HG02981 (cell line): ENCODE measurements around the gene CTNNBL1.
"Not testable (repeated sequence)": the region's sequence is repeated elsewhere in the genome, so short reads cannot be mapped to it uniquely, and the experiment has no call there.

Experiments used
- ATAC-seq: cut with Tn5 transposase; IDR thresholded peaks from one replicate; pipeline ENCODE4 v1.9.1; 2021; ENCODE audit warnings: mild to moderate bottlenecking, moderate library complexity; ENCODE audit not compliant: unreplicated experiment

The CTNNBL1 gene

DNA sequence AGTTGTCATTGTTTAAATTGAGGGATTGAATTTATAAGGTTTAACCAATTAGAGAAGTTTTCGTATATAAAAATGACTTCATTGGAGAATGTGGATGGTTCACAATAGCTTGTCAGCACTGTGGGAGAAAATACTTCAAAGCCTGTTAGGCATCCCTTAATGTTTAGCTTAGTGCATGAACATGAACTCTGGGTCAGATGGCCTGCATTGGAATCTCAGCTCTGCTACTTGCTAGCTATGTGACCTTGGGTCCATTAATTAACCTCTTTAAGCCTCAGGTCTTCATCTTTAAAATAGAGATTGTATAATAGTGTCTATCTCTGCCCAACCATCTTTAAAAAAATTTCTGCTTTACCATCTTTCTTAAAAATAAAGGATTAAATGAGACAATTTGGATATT is 11.1 kb downstream of the CTNNBL1 start:
- ATAC-seq, result no peak

DNA sequence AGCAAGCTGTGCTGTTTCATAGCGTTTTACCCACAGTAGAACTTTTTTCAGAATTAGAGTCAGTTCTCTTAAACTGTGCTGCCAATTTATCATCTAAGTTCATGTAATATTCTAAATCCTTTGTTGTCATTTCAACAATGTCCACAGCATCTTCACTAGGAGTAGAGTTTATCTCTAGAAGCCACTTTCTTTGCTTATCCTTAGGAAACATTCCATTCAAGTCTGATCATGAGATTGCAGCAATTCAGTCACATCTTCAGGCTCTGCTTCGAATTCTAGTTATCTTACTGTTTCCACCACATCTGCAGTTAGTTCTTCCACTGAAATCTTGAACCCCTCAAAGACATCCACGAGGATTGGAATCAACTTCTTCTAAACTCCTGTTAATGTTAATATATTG is 12.5 kb downstream of the CTNNBL1 start:
- no peak for ATAC-seq

DNA sequence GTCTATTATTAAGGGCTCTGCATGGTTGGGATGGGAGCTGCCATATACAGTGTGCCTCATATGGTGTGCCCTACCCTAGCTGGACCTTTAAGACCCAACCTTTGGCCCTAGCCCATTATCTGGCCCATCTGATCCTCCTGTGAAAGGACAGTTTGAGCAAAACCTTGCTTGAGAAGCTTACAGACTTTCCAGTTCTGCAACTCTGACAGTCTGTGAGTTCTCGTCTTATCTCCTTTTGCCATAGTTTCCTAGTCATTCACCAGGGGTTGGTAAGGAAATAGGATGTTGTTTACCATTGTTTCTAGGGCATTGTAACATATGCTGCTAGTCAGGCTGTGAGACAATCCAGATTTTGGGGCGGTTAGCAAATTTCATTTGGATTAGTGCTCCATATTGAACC is 17.2 kb downstream of the CTNNBL1 start:
- no peak for ATAC-seq

DNA sequence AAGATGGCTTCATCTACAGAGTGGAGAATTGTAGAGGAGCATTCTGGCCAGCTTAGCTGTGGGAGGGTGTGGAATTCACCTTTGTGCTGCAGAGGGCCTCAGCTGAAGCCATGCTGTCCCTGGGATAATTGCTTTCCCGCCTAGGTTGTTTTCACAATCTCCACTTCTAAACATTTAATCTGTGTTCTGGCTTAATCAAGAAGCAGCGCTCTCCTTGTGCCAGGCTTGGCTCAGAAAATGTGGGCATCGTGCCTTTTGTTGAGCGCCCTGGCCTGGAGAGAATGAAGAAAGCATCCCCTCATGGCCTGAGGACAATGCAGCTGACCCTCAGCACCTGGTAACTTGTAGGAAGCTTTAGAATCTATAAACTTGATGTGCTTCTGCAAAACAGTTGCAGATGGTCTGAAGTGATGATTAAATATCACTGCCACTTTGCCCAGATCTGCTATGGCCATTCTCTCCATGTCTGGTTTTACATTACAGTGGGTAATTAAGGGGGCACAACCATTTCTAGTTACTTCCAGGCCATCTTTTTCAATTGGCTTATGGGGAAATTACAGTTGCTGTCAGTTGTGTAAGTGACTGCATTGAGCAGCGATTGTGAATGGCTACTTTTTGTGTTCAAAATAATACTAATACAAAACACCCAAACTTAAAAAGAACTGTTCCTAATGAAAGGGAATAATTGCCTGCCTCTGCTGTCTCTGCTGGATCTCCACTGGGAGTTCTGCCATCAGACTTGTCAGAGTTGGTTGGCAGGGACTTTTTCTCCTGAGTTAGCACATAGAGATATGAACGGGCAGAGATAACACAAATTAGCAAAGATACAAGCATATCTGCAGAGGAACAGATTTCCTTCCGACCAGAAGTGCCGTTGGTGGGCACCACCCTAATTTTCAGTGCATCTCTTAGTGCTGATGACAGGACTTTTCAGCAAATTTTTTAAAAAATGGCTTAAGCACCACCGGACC is 18.4 kb downstream of the CTNNBL1 start:
- no peak for ATAC-seq

DNA sequence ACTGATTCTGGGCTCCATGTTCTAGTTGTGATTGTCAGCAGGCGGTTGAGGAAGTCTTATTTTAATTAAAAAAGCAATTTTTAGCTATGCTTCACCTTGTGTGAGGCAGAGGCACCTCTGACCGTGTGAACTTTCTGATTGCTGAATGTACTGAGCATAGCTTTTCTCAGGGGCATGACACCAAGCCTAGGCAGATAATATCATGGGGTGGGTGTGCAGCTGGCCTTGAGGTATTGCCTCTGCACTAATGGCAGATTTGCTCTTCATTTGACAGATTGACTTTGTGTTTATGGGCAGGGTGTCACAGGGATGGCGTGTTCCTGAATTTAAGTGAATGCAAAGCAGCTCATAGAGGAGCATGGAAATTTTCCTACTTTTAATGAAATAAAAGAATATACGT is 19.6 kb downstream of the CTNNBL1 start:
- ATAC-seq, result no peak

DNA sequence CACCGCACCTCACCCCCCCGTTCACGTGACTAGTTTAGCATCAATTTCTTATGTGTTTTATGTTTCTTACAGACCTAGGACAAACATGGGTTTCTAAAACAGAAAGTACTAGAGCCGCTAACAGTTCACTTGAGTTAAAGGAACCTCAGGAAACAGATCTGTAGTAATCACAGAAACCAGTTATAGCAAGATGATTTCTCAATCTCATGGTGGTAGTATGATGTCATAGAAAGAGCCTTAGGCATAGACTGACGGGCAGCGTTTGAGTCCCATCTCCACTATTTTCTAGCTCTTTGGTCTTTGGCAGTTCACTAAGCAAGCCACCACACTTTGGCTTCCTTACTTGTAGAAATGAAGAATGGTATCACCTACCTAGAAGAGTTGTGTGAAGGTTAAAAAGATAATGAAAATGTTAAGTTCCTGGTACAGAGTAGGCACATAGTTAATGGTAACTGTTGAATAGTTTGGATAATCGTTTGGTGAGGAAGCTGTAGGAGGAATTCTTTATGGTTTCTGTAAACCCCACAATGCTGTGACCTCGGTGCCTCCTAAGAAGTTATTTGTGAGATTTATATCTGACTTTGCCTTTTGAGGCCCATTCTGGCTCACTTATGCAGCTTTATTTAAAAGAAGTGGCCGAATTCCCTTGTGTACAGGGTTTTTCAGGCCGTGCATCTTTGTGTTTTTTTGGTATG is 21.3 kb downstream of the CTNNBL1 start:
- no peak for ATAC-seq

DNA sequence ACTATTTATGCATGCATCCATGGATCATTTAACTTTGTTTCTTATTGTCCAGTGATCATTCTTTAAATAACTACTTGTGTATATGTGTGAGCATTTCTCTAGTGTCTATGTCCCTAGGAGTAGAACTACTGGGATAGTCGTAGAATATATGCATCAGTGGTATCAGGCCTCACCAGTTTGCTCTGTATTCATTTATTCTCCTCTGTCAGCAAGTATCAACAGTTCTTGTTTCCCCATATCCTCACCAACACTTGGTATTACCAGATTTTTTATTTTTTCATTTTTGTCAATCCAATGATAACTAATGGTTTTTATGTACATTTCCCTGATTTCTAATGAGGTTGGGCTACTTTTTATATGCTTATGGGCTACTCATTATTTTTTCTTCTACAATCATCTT is 27.9 kb downstream of the CTNNBL1 start:
- no peak for ATAC-seq

DNA sequence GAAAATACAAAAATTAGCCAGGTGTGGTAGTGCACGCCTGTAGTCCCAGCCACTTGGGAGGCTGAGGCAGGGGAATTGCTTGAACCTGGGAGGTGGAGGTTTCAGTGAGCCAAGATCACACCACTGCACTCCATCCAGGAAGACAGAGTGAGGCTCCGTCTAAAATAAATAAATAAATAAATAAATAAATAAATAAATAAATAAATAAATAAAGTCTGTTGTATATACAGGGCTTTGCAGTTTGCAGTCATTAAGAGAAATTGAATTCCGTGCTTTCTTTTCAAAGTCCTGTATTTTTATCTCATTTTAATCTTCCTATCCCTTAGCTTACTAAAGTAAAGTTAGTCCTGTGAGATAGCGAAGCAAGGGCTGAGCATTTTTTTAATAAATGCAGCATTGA is 28.5 kb downstream of the CTNNBL1 start:
- ATAC-seq, result not testable (repeated sequence)

DNA sequence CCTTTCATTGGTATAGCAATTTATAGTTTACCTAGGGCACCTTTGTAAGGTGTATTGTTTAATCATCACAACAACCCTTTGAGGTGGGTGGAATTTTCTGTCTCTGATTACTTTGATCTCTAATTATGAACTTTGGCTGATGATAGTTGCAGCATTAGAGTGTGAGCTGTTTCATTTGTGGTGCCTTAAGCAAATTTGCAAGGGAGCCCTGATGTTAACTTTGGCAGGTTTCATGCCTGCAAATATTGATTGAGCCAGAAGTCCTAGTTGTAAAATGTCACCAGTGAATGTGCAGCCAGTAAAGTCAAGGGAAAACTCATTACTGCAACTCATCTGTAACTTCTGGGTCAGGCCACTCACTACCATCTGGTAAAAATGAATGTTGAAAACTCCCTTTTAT is 29.8 kb downstream of the CTNNBL1 start:
- ATAC-seq, result no peak

DNA sequence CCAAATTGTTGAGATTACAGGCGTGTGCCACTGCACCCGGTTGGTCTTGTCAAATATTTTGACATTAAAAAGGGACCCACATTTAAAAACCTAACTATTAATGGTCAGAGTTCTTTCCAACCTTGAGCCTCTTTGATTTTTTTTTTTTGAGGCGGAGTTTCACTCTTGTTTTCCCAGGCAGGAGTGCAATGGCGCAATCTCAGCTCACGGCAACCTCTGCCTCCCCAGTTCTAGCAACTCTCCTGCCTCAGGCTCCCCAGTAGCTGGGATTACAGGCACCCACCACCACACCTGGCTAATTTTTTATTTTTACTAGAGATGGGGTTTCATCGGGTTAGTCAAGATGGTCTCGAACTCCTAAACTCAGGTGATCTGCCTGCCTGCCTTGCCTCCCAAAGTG is 31.3 kb downstream of the CTNNBL1 start:
- no peak for ATAC-seq

DNA sequence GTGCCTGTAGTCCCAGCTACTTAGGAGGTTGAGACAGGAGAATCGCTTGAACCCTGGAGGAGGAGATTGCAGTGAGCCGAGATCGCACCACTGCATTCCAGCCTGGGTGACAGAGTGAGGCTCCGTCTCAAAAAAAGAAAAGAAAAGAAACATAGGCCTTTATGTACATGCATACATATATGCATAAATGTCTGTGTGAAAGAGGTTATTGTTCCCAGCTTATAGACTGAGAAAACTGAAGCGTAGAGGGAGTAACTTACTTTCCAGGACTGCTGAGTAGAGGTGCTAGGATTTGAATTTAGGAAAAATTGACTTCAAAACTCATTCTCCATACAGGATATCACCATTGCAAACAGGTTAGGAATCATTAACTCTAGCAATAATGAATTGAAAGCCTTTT is 32.0 kb downstream of the CTNNBL1 start:
- no peak for ATAC-seq

DNA sequence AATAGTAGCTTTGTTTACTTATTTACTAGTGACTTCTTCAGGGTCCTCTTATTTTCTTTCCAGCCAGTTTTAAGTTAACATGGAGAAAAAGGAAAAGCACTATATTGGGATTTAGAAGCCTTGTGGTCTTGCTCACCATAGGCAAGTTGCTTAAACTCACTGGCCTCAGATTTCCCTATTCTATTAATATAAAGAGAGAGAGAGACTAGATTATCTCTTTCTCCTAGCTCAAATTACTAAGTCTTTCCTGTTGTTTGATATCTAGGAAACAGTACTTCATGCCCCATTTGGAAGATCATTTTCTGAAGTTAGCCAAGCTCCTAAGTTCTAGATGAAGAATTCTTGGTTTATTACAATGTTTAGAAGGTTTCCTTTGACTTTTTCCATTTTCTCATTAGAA is 32.5 kb downstream of the CTNNBL1 start:
- ATAC-seq, result no peak

DNA sequence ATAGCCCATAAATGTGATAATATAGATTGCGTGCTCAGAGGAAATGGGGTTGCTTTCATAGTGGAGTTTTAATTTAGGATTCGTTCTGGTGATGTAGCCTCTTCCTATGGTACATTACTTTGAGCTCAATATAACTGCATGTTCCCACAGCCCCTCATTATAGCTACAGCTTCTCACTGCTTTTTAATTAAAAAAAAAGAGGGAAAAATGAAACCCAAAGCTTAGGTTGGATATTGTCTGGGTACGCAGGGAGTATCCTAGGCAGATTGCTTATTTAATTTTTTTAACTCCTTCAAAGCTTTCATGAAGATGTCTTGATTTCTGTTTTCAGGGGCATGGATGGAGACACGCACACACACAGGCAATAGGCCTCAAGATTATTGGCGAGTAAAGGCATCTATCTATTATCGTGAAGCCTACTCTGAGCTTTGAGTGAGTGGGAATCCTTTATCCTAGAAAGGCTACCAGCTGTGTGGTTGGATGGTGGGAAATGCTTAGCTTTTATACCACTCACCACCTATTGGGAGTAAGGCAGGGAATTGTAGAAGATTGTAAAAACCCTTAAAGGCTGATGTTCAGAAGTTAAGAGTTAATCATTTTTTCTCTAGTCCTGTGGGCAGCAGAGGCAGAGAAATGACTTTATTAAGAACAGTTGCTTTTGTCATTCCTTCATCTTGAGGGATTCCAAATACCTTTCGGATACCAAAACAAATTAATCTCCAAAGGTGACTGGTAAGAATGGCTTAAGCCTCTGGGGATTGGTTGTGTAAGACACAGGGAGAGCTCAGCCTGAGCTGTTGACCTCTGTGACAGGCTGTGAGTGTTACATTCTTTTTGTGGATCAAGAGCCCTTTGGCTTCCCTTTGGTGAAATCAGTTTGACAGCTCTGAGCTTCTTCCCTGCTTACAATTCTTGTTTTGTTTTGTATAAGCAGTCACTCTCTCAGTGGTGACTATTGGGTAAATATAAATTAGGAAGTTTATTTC is 33.4 kb downstream of the CTNNBL1 start:
- no peak for ATAC-seq

DNA sequence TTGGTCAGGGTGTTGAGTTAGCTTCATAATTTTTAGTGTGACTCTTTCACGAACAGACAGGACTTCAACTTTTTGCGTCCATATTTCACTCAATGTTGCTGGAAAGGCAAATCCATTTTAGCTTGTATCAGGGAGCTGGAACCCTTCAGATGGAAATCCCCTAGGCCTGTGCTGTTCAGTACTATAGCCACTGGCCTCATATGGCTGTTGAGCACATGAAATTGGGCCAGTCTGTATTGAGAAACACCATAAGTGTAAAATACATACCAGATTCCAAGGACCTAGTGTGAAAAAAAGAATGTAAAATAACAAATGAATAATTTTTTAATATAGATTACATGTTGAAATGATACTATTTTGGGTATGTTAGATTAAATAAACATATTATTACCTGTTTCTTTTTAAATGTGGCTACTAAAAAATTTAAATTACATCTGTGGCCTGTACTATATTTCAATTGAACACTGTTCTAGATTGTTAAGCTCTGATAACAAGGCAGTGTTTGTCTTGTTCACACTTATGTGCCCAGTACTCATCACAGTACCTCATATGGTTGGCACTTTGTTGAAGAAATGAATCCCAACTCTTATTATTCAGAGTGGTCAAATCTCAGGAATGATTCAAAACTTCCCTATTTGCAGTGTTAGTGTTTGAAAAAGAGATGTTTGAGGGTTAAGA is 34.3 kb downstream of the CTNNBL1 start:
- ATAC-seq, result no peak

DNA sequence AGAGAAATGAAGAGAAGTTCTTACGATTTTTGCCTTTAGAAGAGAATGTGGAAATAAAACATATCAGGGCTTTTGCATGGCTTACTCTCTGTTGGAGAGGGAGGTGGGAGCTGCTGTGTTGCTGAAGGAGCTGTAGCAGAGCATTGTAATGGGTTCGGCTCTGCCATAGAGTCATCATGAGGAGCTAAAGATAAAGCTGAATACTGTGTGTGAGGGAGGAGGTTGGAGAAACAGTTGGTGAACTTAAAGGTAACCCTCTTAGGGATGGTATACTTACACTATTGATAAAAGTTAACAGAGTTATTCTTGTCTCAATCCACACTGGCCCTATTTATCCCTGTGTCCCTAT is 34.8 kb downstream of the CTNNBL1 start:
- ATAC-seq, result no peak

DNA sequence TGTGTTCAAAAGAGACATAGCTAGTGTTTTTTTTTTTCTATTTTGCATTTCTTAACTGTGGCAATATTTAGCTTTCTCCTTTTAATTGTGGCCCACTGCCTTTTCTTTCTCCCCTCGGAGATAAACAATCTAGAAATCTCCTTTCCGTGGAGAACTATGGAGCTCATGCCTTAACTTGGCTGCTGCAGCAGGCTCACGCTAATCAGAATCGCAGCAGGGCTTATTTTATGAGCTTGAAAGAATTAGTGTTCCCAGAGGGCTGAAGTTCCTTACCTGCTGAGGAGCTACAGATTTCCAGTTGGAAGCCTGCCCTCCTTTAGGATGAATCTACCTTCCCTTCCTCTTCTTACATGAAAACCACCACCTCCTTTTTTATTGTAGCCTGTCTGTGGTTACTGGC is 35.6 kb downstream of the CTNNBL1 start:
- ATAC-seq, result no peak

DNA sequence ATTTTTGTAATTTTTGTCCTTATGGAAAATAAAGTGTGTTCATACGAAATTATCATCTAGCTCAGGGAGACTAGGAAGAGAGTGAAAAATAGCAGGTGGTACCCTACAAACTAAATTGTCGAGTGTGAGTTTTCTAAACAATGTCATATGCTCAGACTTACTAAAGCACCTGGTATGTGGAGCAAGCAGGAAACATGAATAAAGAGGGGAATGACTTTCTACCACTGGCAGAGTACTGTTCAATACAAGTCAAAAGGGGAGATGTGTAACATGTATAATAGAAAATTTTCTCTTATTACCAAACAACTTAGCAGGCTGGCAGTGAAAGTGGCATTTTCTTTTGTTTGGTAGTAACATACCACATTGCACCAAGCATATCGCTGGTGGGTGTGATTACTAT is 36.1 kb downstream of the CTNNBL1 start:
- ATAC-seq, result no peak

DNA sequence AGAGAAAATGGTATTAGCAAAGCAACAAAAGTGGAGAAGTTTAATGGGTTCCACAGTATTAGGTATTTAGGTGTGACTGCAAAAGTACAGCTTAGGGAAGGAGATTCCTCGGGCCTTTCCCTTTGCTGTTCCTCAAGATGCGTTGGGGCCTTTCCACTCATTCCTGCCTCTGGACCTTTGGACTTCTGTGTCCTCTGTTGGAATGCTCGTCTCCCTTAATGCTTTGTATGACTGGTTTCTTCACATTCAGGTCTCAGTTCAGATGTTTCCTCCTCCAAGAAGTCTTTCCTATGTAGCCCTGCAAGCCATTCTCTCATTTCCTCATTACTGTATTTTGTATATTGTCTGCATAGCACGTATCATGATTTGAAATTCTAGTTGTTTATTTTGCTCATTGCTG is 39.6 kb downstream of the CTNNBL1 start:
- no peak for ATAC-seq

DNA sequence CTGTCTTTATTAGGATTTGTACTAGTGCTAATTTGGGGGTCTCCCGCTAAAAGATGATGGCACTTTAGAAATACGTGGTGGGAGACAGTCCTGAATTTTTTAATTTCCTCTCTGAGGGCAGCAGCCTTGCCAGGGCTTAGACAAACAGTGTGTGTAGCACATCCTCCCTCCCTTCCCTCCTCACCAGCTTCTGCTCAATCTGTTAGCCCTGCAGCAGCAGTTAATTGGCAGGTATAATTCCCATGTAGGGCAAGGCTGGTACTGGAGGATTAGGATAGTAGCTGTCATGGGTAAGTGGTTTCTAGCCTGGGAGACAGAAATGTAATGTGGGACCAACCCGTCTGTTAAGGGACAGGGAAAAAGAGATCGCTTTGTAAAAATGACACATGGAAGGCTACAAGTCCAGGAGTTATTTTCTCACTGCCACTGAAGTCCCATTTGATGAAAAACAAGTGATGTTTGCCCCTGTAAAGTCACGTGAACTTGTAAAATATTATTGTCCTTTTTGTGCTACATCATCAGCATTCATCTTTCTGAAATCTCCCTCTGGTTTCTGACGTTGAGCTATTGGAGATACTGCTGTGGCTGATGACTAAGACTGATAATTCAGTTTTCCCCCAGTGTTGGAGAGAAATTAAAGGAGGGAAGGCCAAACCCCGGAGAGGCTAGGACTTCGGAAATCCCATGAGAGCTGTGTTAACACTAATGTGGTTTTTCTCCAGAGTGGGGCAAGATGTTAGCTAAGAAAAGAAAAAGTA is 40.6 kb downstream of the CTNNBL1 start:
- no peak for ATAC-seq

DNA sequence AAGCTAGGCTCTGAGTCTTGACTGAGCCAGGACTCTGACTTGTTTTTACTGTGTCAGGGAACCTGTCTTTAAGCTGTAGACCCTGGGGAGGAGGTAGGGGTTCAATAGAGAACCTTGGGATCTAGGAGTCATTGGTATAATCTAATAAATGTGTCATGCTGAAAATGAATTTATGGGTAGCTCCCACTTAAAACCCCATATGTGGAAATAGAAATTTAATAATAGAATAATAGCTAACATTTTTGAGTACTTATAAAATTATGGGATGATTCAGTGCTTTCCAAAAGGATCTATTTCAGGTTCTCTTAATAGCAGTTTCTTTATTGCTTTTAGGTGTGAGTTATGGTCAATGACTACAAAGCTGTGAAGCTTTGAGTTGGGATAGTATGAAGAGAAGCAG is 41.7 kb downstream of the CTNNBL1 start:
- no peak for ATAC-seq
